LNCAP (cell line): ENCODE results near the gene TRIML2.

Source experiments
- CTCF ChIP-seq: fragments of 450-650 bp; IDR thresholded peaks from 2 replicates; pipeline ENCODE4 v1.5.1; 2017; ENCODE audit warnings: mild to moderate bottlenecking

Gene TRIML2

GRCh38 chr4:188109157-188109755 is at the start of gene TRIML2:
TRIML2 (minus strand) TSS chr4:188109603; CDS start chr4:188105368, 4,235 bp downstream.
- no peak for TF ChIP-seq CTCF

GRCh38 chr4:188158336-188158735 is 48.9 kb upstream of the TRIML2 start:
- TF ChIP-seq CTCF, result no peak

DNA sequence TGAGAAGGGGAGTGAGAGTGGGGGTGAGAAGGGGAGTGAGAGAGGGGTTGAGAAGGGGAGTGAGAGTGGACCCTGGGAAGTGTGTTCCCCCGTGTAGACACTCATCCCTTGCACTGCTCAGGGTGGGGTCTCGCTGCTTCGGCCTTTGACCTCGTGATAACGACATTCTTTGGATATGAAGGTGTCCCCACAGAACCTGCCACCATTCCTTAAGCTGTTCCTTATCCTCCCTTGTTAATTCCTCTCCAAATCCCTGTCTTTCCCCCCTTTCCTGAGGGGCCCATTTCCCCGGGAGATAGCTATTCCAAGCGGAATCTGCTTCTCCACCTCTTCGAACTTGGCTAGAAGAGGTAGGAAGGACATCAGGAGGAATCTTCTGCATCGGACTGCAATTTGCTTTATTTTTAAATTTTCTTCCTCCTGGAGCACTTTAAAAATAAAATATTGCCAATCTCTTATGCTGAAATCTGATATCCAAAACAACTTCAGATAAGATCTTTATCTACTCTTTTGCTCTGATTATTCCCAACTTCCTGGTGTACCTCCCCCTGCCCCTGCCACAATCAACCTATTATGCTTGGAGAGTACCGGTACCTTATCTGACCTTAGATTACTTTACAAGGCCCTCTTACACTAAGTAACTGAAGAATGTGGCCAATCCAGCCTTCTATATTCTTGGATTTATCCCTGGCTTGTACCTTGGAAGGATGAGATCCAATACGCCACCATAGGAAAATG is 45.4 kb upstream of the TRIML2 start:
- TF ChIP-seq CTCF, result no peak

GRCh38 chr4:188147776-188148175 is 38.4 kb upstream of the TRIML2 start:
- no peak for TF ChIP-seq CTCF

DNA sequence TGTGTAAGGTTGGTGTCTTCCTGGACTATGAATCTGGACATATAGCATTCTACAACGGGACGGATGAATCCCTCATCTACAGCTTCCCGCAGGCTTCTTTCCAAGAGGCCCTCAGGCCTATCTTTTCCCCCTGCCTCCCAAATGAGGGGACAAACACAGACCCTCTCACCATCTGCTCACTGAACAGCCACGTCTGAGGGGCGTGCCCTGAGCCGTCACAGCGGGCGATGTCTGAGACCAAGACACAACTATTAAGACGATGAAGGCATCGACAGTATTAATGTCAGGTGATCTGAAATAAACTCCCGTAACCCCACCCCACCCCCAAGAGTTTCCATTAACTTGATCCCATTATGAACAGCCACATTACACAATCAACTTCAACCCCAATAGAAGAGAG is 37.8 kb upstream of the TRIML2 start:
- TF ChIP-seq CTCF, result no peak

GRCh38 chr4:188146618-188147017 is 37.2 kb upstream of the TRIML2 start:
- no peak for TF ChIP-seq CTCF

- no peak for TF ChIP-seq CTCF
Measured at GRCh38 chr4:188145601-188146000, 36.2 kb upstream of the TRIML2 start.
